ENCODE data around the gene ABCC6.

Gene ABCC6

DNA sequence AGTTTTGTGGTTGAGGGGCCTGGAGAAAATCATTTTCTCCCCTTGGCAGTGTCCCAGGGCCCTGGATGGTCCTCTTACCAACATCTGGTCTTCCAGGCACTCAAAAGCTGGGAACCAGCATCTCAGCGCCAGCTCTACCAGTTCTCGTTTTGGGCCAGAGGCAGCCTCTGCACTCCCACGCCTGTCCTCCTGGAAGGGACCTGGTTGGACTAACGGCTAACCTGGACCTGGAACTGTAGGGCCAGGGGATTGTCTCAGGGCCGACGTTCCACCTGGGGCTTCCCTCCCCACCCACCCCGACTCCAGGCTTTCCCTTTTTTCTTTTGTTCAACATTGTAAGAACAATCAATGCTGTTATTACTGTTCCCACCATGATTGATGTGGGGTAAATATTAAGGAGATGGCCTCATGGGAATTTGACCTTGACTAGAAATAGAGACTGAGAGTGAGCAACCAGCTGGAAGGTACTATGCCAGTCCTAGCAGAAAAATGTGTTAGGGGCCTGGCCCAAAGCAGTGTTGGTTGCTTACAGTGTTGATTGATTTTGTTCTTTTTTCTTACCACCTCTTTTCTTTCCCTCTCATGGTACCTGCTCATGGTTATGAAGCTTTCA is 81.4 kb downstream of the ABCC6 start:
- no peak for DNase-seq (ENCODE audit: low read depth)

- DNase-seq (ENCODE audit: low read depth), result no peak
Measured at GRCh38 chr16:16141141-16141540, 82.2 kb downstream of the ABCC6 start.

GRCh38 chr16:16140537-16140936 is 82.8 kb downstream of the ABCC6 start:
- DNase-seq (ENCODE audit: low read depth), result no peak

- no peak for DNase-seq (ENCODE audit: low read depth)
Measured at GRCh38 chr16:16139806-16140205, 83.5 kb downstream of the ABCC6 start.

- no peak for DNase-seq (ENCODE audit: low read depth)
Measured at GRCh38 chr16:16139061-16139460, 84.2 kb downstream of the ABCC6 start.

GRCh38 chr16:16138034-16138635 is 85.2 kb downstream of the ABCC6 start:
- DNase-seq (ENCODE audit: low read depth), result no peak

DNA sequence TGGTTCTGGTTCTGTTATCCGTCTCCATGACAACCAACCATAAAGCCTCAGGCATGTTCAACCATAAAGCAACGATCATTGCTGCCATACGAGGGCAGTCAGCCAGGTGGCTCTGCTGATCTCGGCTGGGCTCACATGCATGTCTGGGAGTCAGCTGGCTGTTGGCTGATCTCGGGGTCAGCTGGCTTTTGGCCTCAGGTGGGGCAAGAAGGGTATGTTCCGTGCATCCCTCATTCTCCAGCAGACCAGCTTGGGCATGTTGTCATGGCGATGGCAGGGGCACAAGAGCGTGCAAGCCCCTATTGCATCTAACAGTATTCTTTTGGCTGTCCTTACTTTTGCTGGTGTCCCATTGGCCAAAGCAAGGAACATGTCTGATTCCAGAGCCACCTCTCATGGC is 86.2 kb downstream of the ABCC6 start:
- DNase-seq (ENCODE audit: low read depth), result no peak

- no peak for DNase-seq (ENCODE audit: low read depth)
Measured at GRCh38 chr16:16136588-16136987, 86.7 kb downstream of the ABCC6 start.

DNA sequence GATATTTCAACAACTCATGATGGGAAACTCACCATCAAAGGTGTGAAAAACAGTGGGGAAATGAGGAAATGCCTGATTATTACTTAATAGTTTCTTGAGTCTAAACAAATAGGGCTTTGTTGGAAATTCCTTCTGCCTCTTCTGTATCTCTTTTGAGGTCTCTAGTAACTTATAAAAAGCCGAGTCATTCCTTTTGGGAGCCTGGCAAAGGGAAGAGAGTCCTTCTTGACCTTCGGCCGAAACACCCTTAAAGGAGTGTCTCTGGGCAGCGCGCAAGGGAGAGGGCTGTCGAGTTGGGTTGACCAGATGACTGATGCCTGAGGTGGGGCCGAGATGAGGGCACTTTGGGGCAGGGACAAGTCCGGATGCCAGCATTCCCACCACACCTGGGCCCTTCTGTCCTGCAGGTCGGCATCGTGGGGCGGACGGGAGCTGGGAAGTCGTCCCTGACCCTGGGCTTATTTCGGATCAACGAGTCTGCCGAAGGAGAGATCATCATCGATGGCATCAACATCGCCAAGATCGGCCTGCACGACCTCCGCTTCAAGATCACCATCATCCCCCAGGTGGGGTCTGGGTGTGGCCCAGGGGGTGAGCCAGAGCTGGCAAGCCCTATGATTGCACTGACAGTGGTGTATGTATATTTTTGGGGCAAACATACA is 89.2 kb downstream of the ABCC6 start:
- no peak for DNase-seq (ENCODE audit: low read depth)

GRCh38 chr16:16131659-16132058 is 91.6 kb downstream of the ABCC6 start:
- no peak for DNase-seq (ENCODE audit: low read depth)

- DNase-seq (ENCODE audit: low read depth), result no peak
Measured at GRCh38 chr16:16131204-16131603, 92.1 kb downstream of the ABCC6 start.

DNA sequence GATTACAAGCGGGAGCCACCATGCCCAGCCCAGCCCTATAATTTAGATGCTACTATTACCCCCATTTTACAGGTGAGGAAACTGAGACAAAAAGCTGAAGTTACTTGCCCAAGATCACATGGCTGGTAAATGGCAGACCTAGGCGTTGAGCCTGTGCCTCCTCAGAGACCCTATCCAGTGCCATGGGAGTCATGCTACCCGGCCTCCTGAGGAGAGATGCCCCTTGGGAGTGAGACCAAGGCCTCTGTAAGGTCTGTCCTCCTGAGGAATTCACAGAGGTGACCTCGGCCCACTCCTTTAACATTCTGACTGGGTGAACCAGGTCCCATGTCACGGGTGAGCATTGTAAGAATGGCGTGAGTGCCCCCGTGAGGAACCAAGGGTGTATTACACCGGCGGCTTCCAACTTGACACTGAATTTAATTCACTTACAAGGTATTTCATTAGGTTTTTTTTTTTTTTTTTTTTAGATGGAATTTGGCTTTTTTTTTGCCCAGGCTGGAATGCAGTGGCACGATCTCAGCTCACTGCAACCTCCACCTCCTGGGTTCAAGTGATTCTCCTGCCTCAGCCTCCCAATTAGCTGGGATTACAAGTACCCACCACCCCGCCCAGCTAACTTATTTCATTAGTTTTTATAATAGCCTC is 95.7 kb downstream of the ABCC6 start:
- DNase-seq (ENCODE audit: low read depth), result peak; percentile 46

DNA sequence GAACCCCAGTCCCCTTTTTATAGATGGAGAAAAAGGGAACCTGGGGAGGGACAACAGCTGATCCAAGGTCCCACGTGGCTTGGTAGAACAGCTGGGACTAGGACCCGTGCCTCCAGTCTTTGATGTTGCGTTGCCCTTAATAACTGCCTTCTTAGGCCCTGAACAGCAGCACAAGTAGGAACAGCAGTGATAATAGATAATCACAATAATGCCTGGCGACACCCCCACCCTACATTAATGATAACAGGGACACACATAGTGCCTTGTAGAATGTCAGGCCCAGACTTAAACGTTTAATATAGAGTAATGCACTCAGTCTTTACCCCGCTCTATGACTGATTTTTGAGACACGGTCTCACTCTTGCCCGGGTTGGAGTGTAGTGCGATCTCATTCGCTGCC is 96.4 kb downstream of the ABCC6 start:
- DNase-seq (ENCODE audit: low read depth), result no peak

DNA sequence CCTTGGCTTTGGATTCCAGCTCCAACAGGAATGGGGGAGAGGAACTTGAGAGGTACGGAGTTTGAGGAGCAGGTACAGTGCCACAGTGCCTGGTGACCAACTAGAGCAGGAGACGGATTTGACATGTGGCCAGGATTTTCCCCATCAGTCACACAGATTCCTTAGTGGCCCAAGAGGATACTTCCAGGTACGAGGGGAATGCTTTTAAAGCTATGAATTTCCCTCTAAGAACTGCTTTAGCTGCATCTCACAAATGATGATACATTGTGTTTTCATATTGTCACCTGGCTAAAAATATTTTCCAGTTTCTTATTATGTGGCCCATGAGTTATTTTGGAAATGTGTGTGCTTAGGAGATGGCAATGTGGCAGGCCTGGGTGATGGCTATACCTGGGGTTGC is 98.3 kb downstream of the ABCC6 start:
- no peak for DNase-seq (ENCODE audit: low read depth)

GRCh38 chr16:16124438-16124837 is 98.9 kb downstream of the ABCC6 start:
- no peak for DNase-seq (ENCODE audit: low read depth)

- no peak for DNase-seq (ENCODE audit: low read depth)
Measured at GRCh38 chr16:16122264-16122663, 101.0 kb downstream of the ABCC6 start.

DNA sequence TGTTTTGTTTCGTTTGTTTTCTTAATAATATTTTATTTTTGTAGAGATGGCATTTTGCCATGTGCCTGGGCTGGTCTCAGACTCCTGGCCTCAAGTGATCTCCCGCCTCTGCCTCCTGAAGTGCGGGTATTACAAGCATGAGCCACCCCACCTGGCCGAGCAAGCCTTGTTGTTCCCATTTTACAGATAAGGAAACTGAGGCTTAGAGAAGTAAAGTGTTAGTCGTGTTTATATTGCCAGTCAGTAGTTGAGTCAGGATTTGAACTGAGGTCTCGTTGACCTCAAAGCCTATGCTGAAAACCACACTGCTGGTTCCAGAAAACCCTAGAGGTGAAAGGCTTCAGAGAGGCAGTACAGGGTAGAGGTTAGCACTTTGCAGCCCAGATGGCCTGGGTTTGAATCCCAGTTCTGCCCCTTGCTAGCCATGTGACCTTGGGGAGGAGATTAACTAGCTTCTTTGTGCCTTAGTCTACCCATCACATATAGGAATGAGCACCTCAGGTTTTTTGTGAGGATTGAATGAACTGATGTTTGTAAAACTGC is 102.0 kb downstream of the ABCC6 start:
- DNase-seq (ENCODE audit: low read depth), result no peak

DNA sequence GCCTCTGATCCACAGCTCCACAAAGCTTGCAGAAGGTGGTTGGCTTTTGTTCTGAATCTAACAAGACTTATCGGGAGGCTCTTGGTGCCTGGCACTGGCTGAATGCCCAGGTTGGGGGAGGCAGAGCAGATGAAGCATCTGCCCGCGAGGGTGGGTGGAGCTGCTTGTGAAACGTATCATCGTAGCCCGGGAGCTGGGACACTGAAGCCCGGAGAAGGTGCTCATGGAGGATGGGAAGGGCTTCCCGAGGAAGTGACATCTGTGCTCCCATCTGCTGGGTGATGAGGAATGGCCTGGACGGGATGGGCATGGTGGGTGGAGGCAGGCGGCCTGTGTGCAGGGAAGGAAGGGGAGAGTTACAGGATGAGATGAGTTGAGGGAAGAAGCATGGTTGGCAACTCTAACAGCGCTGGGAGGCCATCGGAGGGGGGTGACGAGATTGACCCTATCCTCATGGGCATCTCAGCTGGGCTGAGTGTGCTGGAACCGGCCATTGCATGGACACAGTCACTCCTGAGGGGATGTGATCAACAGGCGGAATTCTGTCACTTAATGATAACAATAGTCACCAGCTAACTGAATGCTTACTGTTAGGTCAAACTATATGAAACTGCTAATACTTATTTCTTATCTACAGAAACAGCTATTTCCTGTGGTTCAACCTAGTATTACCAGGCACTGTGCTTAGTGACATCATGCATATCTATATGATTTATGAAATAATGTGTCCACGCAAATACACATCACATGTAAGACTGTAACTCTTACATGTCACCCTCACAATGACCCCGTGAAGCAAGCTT is 102.7 kb downstream of the ABCC6 start:
- no peak for DNase-seq (ENCODE audit: low read depth)

- DNase-seq (ENCODE audit: low read depth), result no peak
Measured at GRCh38 chr16:16120044-16120381, 103.3 kb downstream of the ABCC6 start.

DNA sequence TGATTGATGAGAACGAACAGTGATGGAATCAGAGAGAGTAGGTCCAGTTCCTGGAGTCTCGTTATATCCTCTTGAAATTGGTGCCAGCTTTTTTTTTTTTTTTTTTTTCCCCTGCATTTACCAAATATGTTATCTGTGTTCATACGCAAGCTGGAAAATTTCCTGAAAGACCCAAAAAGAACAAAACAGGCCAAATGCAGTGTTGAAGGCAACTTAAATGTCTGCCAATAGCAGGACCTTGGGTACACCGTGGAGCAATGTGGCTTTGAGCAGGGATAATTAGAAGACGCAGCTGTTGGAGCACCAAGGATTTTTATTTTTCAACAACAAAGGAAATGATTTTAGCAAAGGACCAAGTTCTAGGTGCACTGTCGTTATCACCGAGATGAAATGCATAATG is 105.0 kb downstream of the ABCC6 start:
- no peak for DNase-seq (ENCODE audit: low read depth)

- no peak for DNase-seq (ENCODE audit: low read depth)
Measured at GRCh38 chr16:16116841-16117240, 106.5 kb downstream of the ABCC6 start.

- DNase-seq (ENCODE audit: low read depth), result no peak
Measured at GRCh38 chr16:16113076-16113475, 110.2 kb downstream of the ABCC6 start.

Data from stimulated activated CD8-positive, alpha-beta memory T cell treated with anti-CD3 and anti-CD28 coated beads, Interleukin-15, amount 100 ng/mL, for 1 hour (primary cell).